Fibroblast of mammary gland (primary cell): ENCODE results near the gene NAA40.

ENCODE experiments used
- DNase-seq: peaks from one replicate; pipeline ENCODE4 v3.0.0-alpha.2; 2010; ENCODE audit warnings: low read depth
- H3K4me3 ChIP-seq: 2 replicates; pipeline ENCODE4 v1.5.1; 2011; ENCODE audit warnings: low read depth, mild to moderate bottlenecking, low read length, moderate library complexity; ENCODE audit not compliant: control insufficient read depth
- CTCF ChIP-seq: conservative IDR thresholded peaks from 2 replicates; pipeline ENCODE4 v1.5.1; 2011; ENCODE audit warnings: low read depth, low read length, inconsistent platforms; ENCODE audit not compliant: control insufficient read depth, insufficient read depth

The NAA40 gene

GRCh38 chr11:63937713-63938478 lies 906 bp upstream of the NAA40 start:
- TF ChIP-seq CTCF = no peak
- H3K4me3 ChIP-seq = peak overlapping the region; percentile 51
- no peak for DNase-seq

GRCh38 chr11:63939397-63939891 lies 642 bp downstream of the NAA40 start:
- DNase-seq = no peak
- no peak for TF ChIP-seq CTCF

GRCh38 chr11:63940786-63941185 lies 2.0 kb downstream of the NAA40 start:
- H3K4me3 ChIP-seq = no peak overlapping the region
- no peak for TF ChIP-seq CTCF
- no peak for DNase-seq

More at GRCh38 chr11:63939397-63939891, 642 bp downstream of the NAA40 start:
- peak overlapping the region; percentile 77 for H3K4me3 ChIP-seq

GRCh38 chr11:63941901-63942300 lies 3.1 kb downstream of the NAA40 start:
- DNase-seq = no peak
- H3K4me3 ChIP-seq = no peak overlapping the region
- TF ChIP-seq CTCF = no peak

- TF ChIP-seq CTCF = no peak
- H3K4me3 ChIP-seq = no peak overlapping the region
- no peak for DNase-seq
These were observed 4.0 kb downstream of the NAA40 start for GRCh38 chr11:63942803-63943202.

GRCh38 chr11:63944987-63945386 lies 6.2 kb downstream of the NAA40 start:
- no peak overlapping the region for H3K4me3 ChIP-seq
- no peak for TF ChIP-seq CTCF

More at GRCh38 chr11:63944987-63945386, 6.2 kb downstream of the NAA40 start:
- peak; percentile 43 for DNase-seq
